MCF 10A (cell line): Measurements from ENCODE around the gene SERPINA10. TPM values are rescaled to one million over a fixed set of nuclear protein-coding genes. Genes with fewer than 3 reads are reported as not detected.

Experiments used
- BruUV-seq: library from RNA; stranded (reverse); fragments of 400-500 nt; replicated peaks from 2 replicates; lab custom pipeline; 2021; lab: Mats Ljungman, UMichigan
- CTCF ChIA-PET: fragments of 300-600 bp; sonication (Branson Sonifier 250); formaldehyde crosslinking; extraction: SDS; loops from one replicate; lab custom pipeline; 2021; ENCODE audit warnings: antibody characterized with exemption, inconsistent platforms; lab: Yijun Ruan, JAX
- POLR2A ChIA-PET: fragments of 300-600, 350-650 bp; sonication (Branson Sonifier 250); formaldehyde crosslinking; extraction: SDS; loops from one replicate; lab custom pipeline; 2020; ENCODE audit warnings: antibody characterized with exemption, inconsistent platforms; lab: Yijun Ruan, JAX
- DNase-seq: peaks from one replicate; pipeline ENCODE4 v3.0.0-alpha.2; 2018; ENCODE audit not compliant: unreplicated experiment
- H3K27ac Mint-ChIP-seq: one replicate; pipeline ENCODE4 v1.8.0; 2022; ENCODE audit warnings: mild to moderate bottlenecking, low read depth, mixed read lengths; ENCODE audit not compliant: unreplicated experiment
- H3K27me3 Mint-ChIP-seq: one replicate; pipeline ENCODE4 v1.8.0; 2022; ENCODE audit warnings: mixed read lengths; ENCODE audit not compliant: insufficient read depth, unreplicated experiment
- H3K36me3 Mint-ChIP-seq: one replicate; pipeline ENCODE4 v1.8.0; 2022; ENCODE audit warnings: mild to moderate bottlenecking, moderate library complexity, mixed read lengths; ENCODE audit not compliant: insufficient read depth, unreplicated experiment
- H3K4me1 Mint-ChIP-seq: one replicate; pipeline ENCODE4 v1.8.0; 2022; ENCODE audit warnings: mixed read lengths; ENCODE audit not compliant: insufficient read depth, unreplicated experiment
- H3K4me3 Mint-ChIP-seq: one replicate; pipeline ENCODE4 v1.8.0; 2022; ENCODE audit warnings: mild to moderate bottlenecking, moderate library complexity, mixed read lengths; ENCODE audit not compliant: unreplicated experiment
- H3K9me3 Mint-ChIP-seq: one replicate; pipeline ENCODE4 v1.8.0; 2022; ENCODE audit warnings: mixed read lengths; ENCODE audit not compliant: unreplicated experiment
- CTCF ChIP-seq: fragments of 200-600 bp; IDR thresholded peaks from one replicate; pipeline ENCODE4 v1.8.0; 2022; ENCODE audit warnings: antibody characterized with exemption, mild to moderate bottlenecking; ENCODE audit not compliant: unreplicated experiment
- intact Hi-C: fragments of 100-400 bp; cut with micrococcal nuclease; formaldehyde crosslinking; loops from 2 replicates; pipeline ENCODE4 v1.14.1; 2022
- total RNA-seq: library from RNA; stranded (reverse); gene quantifications from 2 replicates; pipeline ENCODE4 v1.2.3, GENCODE V29; 2022

SERPINA10 gene
- total RNA-seq, 1 experiment from 2014 or later, result not detected

DNA sequence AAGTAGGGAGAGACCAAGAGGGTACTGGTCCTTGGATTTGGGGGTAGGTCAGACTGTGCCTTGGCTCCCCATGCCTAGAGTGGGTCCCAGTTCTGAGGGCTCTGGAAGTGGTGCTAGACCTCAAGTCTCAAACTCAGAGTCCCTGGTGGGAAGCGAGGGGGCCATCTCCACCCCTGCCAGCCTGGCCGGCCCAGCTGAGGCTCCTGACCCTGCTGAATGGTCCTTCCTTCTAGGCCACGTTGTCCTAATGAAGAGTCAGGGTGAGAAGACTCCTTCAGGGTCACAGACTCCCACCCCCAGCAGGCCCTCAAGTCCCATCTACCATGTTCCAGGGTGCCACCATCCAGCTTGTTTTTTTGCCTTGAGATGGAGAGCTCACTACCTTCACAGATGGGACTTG lies 17.2 kb upstream of the SERPINA10 start:
- DNase-seq, result no peak
- BruUV-seq, result no TSS peak
- POLR2A ChIA-PET, result interaction anchor here (0.9 kb wide), 1 partner anchor 50 kb away, joined by 3 read pairs; no protein-coding TSS in a partner anchor
- Mint-ChIP-seq H3K4me3 (no peak overlapping the region), H3K4me1 (peaks cover 18% of the 10 kb centered on the region), H3K9me3 (peaks cover 17% of the 10 kb centered on the region), H3K27me3 (no peaks in the 10 kb centered on the region), H3K27ac (no peak overlapping the region), H3K36me3 (peaks cover 9% of the 10 kb centered on the region)
- CTCF ChIA-PET, result no interaction called here
- TF ChIP-seq CTCF, result no peak
- intact Hi-C loops, result loop anchor here (10.0 kb wide), 1 partner anchor 125 kb away; no protein-coding TSS in a partner anchor

DNA sequence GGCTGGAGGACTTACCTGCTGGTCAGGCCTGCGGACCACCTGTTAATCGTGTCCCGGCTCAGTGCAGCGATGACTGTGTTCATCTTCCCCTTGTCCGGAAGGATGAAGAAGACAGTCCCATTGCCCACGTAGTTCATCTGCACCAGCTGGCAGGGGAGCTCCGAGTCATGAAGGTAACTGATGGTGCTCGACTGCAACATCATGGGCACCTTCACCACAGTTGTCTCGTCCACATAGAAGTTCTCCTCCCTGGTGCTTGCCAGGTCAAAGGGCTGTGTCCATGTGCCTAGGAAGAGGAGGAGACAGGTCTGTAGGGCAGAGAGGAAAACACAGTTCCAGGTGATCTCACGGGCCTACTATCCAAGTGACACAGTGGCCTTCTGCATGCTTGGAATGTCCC lies 16.7 kb upstream of the SERPINA10 start:
- Mint-ChIP-seq H3K4me3 (no peak overlapping the region), H3K9me3 (peaks cover 17% of the 10 kb centered on the region), H3K4me1 (peaks cover 18% of the 10 kb centered on the region), H3K27me3 (no peaks in the 10 kb centered on the region), H3K36me3 (peaks cover 9% of the 10 kb centered on the region), H3K27ac (no peak overlapping the region)
- TF ChIP-seq CTCF, result no peak
- DNase-seq, result no peak
- BruUV-seq, result no TSS peak
- intact Hi-C loops, result loop anchor here (10.0 kb wide), 2 partner anchors 125 to 175 kb away; no protein-coding TSS in a partner anchor
- ChIA-PET CTCF (no interaction called here), POLR2A (interaction anchor here (0.9 kb wide), 1 partner anchor 50 kb away, joined by 3 read pairs; no protein-coding TSS in a partner anchor)

- intact Hi-C loops, result loop anchor here (10.0 kb wide), 1 partner anchor 177 kb away; no protein-coding TSS in a partner anchor
- peaks cover 17% of the 10 kb centered on the region for H3K9me3 Mint-ChIP-seq
- no peak overlapping the region for H3K4me3 Mint-ChIP-seq
- TF ChIP-seq CTCF, result peak; percentile 23
- BruUV-seq, result no TSS peak
- no peaks in the 10 kb centered on the region for H3K4me1 Mint-ChIP-seq
- DNase-seq, result peak; percentile 45
- H3K27ac Mint-ChIP-seq, result no peak overlapping the region
- POLR2A ChIA-PET, result no interaction called here
- peaks cover 6% of the 10 kb centered on the region for H3K36me3 Mint-ChIP-seq
- CTCF ChIA-PET, result interaction anchor here (0.5 to 1.4 kb wide), 5 partner anchors 15 to 825 kb away, joined by 3 to 6 read pairs (median 3); partner anchors contain the start of gene SERPINA6
- no peaks in the 10 kb centered on the region for H3K27me3 Mint-ChIP-seq
Observed at GRCh38 chr14:94307410-94307992, 14.4 kb upstream of the SERPINA10 start.

DNA sequence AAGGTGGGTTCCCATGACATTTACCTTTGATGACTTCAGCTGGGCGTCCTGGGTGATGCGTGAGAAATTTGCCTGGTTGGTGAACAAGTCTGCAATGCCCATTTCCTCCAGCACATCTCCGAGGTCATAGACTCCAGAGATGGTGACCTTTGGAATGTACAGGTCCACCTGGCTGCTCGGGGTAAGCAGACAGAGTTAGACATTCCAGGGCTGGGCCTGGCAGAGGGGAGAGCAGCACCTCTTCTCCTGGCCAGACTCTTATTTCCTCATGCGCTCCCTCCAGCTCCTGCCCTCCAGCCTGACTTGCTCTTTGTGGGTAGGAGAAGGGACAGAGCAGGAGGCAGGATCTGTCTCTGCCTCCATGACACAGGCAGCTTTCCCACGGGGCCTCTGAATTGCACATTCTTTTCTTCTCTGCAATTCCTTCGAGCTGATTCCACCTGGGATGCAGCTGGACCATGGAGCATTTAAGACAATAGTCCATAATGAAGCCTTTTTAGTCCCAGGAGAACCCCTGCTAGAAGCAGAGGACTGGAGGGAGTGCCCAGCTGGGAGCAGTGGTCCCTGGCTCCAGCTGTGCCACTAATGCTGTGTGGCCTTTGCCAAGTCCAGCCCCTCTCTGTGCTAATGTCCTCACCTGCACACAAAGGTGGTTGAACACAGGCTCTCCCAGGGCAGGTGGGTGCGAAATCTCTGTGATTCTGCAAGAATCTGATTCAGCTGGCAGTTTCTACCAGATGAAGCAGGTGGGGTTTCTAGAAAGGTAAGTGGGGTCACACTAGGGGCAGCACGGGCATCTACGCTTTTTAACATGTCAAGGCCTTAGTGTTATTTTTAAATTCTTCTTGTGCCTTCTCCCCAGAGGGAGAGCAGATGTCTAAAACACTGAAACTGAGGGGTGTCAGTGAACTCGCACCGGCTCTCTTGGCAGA lies 13.2 kb upstream of the SERPINA10 start:
- ChIA-PET CTCF (interaction anchor here (0.5 to 0.7 kb wide), 5 partner anchors 25 to 1368 kb away, joined by 3 to 5 read pairs (median 3); no protein-coding TSS in a partner anchor), POLR2A (no interaction called here)
- Mint-ChIP-seq H3K9me3 (peaks cover 17% of the 10 kb centered on the region), H3K4me3 (no peak overlapping the region), H3K36me3 (peaks cover 6% of the 10 kb centered on the region), H3K27me3 (no peaks in the 10 kb centered on the region), H3K4me1 (no peaks in the 10 kb centered on the region), H3K27ac (no peak overlapping the region)
- no peak for TF ChIP-seq CTCF
- intact Hi-C loops, result loop anchor here (10.0 kb wide), 1 partner anchor 178 kb away; no protein-coding TSS in a partner anchor
- no TSS peak for BruUV-seq
- DNase-seq, result no peak
